ENCODE data around the gene ACSF3. TPM values are rescaled to one million over a fixed set of nuclear protein-coding genes. Genes with fewer than 3 reads are reported as not detected.
A peak's percentile ranks its signal among the peaks of the same experiment; 100 is the strongest.

Gene ACSF3
- total and polyA plus RNA-seq, 4 experiments from 2014 or later, result 30.4 to 71.2 (median 50.0) TPM

DNA sequence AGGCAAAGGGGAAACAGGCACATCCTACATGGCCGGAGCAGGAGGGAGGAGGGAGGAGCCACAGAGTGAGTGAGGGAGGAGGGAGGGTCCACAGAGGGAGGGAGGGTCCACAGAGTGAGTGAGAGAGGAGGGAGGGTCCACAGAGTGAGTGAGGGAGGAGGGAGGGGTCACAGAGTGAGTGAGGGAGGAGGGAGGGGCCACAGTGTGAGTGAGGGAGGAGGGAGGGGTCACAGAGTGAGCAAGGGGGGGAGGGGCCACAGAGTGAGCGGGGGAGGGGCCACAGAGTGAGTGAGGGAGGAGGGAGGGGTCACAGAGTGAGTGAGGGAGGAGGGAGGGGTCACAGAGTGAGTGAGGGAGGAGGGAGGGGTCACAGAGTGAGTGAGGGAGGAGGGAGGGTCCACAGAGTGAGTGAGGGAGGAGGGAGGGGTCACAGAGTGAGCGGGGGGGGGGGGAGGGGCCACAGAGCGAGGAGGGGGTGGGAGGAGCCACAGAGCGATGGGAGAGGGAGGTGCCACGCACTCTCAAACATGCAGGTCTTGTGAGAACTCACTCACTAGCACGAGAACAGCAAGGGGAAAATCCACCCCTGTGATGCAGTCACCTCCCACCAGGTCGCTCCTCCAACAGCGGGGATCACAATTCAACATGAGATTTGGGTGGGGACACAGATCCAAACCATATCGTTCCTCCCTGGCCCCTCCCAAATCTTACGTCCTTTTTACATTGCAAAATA, 53.6 kb downstream of the ACSF3 start:
- Histone ChIP-seq H3K4me3 (ENCODE audit: low read length in 2 of 2) (no peak overlapping the region), H3K4me1 (ENCODE audit: insufficient read depth, low read length) (no peaks in the 10 kb centered on the region), H3K27ac (ENCODE audit: low read depth, low read length) (no peak overlapping the region), H3K36me3 (ENCODE audit: insufficient read depth, low read length) (peaks cover 8% of the 10 kb centered on the region), H3K9me3 (ENCODE audit: control insufficient read depth in 1 of 2, low read length in 2 of 2) (no peaks in the 10 kb centered on the region), H3K27me3 (ENCODE audit: insufficient read depth, low read length) (no peaks in the 10 kb centered on the region)
- Mint-ChIP-seq H3K27me3 (no peaks in the 10 kb centered on the region), H3K27ac (peak overlapping the region in 3 of 7 donors; percentile 64 to 72 (median 66)), H3K36me3 (peaks cover 41 to 48% of the 10 kb centered on the region in 2 donors), H3K9me3 (peaks cover 0 to 8% (median 1%) of the 10 kb centered on the region in 8 donors), H3K4me3 (no peak overlapping the region), H3K4me1 (peaks cover 0 to 5% (median 2%) of the 10 kb centered on the region in 4 donors)
- CTCF ChIA-PET (ENCODE audit: partially characterized antibody), result no interaction called here
- POLR2A ChIA-PET (ENCODE audit: partially characterized antibody), result no interaction called here
- DNase-seq, result no peak
- intact Hi-C loops (cut with micrococcal nuclease), result no loop called here

DNA sequence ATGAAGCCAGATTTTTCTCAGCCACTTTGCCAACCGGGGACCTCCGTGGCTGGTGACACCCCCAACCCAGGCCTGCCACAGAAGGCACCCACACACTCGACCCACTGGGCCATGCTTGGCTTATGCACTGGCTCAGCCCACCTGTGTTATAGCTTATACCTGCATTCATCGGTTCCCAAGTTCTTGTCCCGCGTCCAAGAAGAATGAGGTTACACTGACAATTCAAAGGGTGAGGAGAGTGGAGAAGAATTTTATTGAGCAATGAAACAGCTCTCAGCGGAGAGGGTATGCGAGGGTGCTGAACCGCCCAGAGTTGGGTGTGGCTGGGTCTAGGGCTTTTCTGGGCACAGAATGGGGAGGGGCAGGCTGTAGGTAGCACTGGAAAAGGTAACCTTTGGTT, 55.7 kb downstream of the ACSF3 start:
- Mint-ChIP-seq H3K4me3 (no peak overlapping the region), H3K36me3 (peaks cover 37 to 44% of the 10 kb centered on the region in 2 donors), H3K27ac (peak overlapping the region in 6 of 7 donors; percentile 8 to 72 (median 34)), H3K4me1 (peaks cover 0 to 5% (median 2%) of the 10 kb centered on the region in 4 donors), H3K27me3 (no peaks in the 10 kb centered on the region), H3K9me3 (peaks cover 0 to 8% (median 1%) of the 10 kb centered on the region in 8 donors)
- CTCF ChIA-PET (ENCODE audit: partially characterized antibody), result no interaction called here
- intact Hi-C loops (cut with micrococcal nuclease), result no loop called here
- H3K4me1 ChIP-seq (ENCODE audit: insufficient read depth, low read length), result no peaks in the 10 kb centered on the region
- H3K27me3 ChIP-seq (ENCODE audit: insufficient read depth, low read length), result no peaks in the 10 kb centered on the region
- no peak for DNase-seq
- H3K27ac ChIP-seq (ENCODE audit: low read depth, low read length), result no peak overlapping the region
- H3K4me3 ChIP-seq (ENCODE audit: low read length in 2 of 2), result no peak overlapping the region
- peaks cover 8% of the 10 kb centered on the region for H3K36me3 ChIP-seq (ENCODE audit: insufficient read depth, low read length)
- H3K9me3 ChIP-seq (ENCODE audit: control insufficient read depth in 1 of 2, low read length in 2 of 2), result no peaks in the 10 kb centered on the region
- POLR2A ChIA-PET (ENCODE audit: partially characterized antibody), result no interaction called here

- Histone ChIP-seq H3K27me3 (ENCODE audit: insufficient read depth, low read length) (no peaks in the 10 kb centered on the region), H3K36me3 (ENCODE audit: insufficient read depth, low read length) (peaks cover 8% of the 10 kb centered on the region), H3K9me3 (ENCODE audit: control insufficient read depth in 1 of 2, low read length in 2 of 2) (no peaks in the 10 kb centered on the region), H3K27ac (ENCODE audit: low read depth, low read length) (no peak overlapping the region), H3K4me3 (ENCODE audit: low read length in 2 of 2) (no peak overlapping the region), H3K4me1 (ENCODE audit: insufficient read depth, low read length) (no peaks in the 10 kb centered on the region)
- peak overlapping the region in 3 of 7 donors; percentile 30 to 38 (median 38) for H3K27ac Mint-ChIP-seq
- no peak overlapping the region for H3K4me3 Mint-ChIP-seq
- ChIA-PET CTCF (ENCODE audit: partially characterized antibody) (no interaction called here), POLR2A (ENCODE audit: partially characterized antibody) (no interaction called here)
- DNase-seq, result no peak
- peaks cover 37 to 44% of the 10 kb centered on the region in 2 donors for H3K36me3 Mint-ChIP-seq
- peaks cover 0 to 8% (median 1%) of the 10 kb centered on the region in 8 donors for H3K9me3 Mint-ChIP-seq
- intact Hi-C loops (cut with micrococcal nuclease), result no loop called here
- peaks cover 0 to 7% (median 3%) of the 10 kb centered on the region in 4 donors for H3K4me1 Mint-ChIP-seq
- H3K27me3 Mint-ChIP-seq, result no peaks in the 10 kb centered on the region
These were observed 56.6 kb downstream of the ACSF3 start for GRCh38 chr16:89150090-89150835.

DNA sequence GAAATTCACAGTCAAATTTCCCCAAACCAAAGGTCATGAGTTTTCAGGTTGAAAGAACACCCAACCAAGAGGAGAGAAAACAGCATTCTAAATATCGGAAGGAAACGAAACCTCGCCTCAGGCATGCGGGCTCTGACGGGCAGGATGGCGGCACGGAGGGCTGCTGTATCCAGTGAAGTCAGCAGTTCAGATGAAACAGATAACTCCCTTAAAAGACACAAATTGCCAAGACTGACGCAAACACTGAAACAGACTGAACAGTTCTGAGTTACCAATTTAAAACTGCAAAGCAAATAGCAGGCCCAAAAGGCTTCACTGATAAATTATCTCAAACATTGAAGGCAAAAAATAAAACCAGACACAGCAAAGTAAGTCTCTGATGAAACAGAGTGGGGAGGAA, 57.3 kb downstream of the ACSF3 start:
- Histone ChIP-seq H3K27me3 (ENCODE audit: insufficient read depth, low read length) (no peaks in the 10 kb centered on the region), H3K27ac (ENCODE audit: low read depth, low read length) (no peak overlapping the region), H3K9me3 (ENCODE audit: control insufficient read depth in 1 of 2, low read length in 2 of 2) (no peaks in the 10 kb centered on the region), H3K36me3 (ENCODE audit: insufficient read depth, low read length) (peaks cover 8% of the 10 kb centered on the region), H3K4me3 (ENCODE audit: low read length in 2 of 2) (no peak overlapping the region), H3K4me1 (ENCODE audit: insufficient read depth, low read length) (no peaks in the 10 kb centered on the region)
- peaks cover 0 to 12% (median 3%) of the 10 kb centered on the region in 4 donors for H3K4me1 Mint-ChIP-seq
- ChIA-PET POLR2A (ENCODE audit: partially characterized antibody) (no interaction called here), CTCF (ENCODE audit: partially characterized antibody) (no interaction called here)
- peak overlapping the region in 3 of 7 donors; percentile 3 to 59 (median 38) for H3K27ac Mint-ChIP-seq
- H3K27me3 Mint-ChIP-seq, result no peaks in the 10 kb centered on the region
- H3K4me3 Mint-ChIP-seq, result no peak overlapping the region
- H3K36me3 Mint-ChIP-seq, result peaks cover 37 to 42% of the 10 kb centered on the region in 2 donors
- intact Hi-C loops (cut with micrococcal nuclease), result no loop called here
- peaks cover 0 to 8% (median 1%) of the 10 kb centered on the region in 8 donors for H3K9me3 Mint-ChIP-seq
- no peak for DNase-seq

GRCh38 chr16:89152831-89153700, 59.4 kb downstream of the ACSF3 start:
- ChIA-PET POLR2A (ENCODE audit: partially characterized antibody) (no interaction called here), CTCF (ENCODE audit: partially characterized antibody) (no interaction called here)
- Mint-ChIP-seq H3K27ac (peak overlapping the region in 3 of 7 donors; percentile 15 to 80 (median 35)), H3K27me3 (no peaks in the 10 kb centered on the region), H3K4me3 (no peak overlapping the region), H3K4me1 (peaks cover 0 to 17% (median 3%) of the 10 kb centered on the region in 4 donors), H3K36me3 (peaks cover 26 to 32% of the 10 kb centered on the region in 2 donors), H3K9me3 (peaks cover 0 to 8% (median 1%) of the 10 kb centered on the region in 8 donors)
- Histone ChIP-seq H3K36me3 (ENCODE audit: insufficient read depth, low read length) (no peaks in the 10 kb centered on the region), H3K4me3 (ENCODE audit: low read length in 2 of 2) (no peak overlapping the region), H3K27me3 (ENCODE audit: insufficient read depth, low read length) (no peaks in the 10 kb centered on the region), H3K4me1 (ENCODE audit: insufficient read depth, low read length) (no peaks in the 10 kb centered on the region), H3K27ac (ENCODE audit: low read depth, low read length) (no peak overlapping the region), H3K9me3 (ENCODE audit: control insufficient read depth in 1 of 2, low read length in 2 of 2) (no peaks in the 10 kb centered on the region)
- intact Hi-C loops (cut with micrococcal nuclease), result no loop called here
- no peak for DNase-seq

DNA sequence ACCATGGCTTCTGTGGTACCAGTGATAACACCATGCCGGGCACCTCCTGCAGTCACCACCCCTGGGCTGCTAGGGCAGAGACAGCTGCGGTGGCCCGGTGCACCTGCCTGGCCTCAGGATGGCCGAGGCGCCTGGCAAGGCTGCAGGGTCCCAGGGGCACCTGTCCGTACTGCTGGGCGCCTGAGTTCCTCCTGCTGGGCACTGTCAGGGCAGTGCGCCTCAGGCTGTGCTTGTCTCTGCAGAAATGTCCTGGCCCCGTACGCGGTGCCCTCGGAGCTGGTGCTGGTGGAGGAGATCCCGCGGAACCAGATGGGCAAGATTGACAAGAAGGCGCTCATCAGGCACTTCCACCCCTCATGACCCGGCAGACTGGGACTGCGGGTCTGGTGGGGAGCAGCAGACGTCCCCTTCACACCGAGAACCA, 60.2 kb downstream of the ACSF3 start:
- H3K9me3 ChIP-seq (ENCODE audit: control insufficient read depth in 1 of 2, low read length in 2 of 2), result no peaks in the 10 kb centered on the region
- H3K27ac ChIP-seq (ENCODE audit: low read depth, low read length), result no peak overlapping the region
- H3K36me3 Mint-ChIP-seq, result peaks cover 23 to 27% of the 10 kb centered on the region in 2 donors
- peaks cover 0 to 18% (median 3%) of the 10 kb centered on the region in 4 donors for H3K4me1 Mint-ChIP-seq
- peaks cover 0 to 7% (median 1%) of the 10 kb centered on the region in 8 donors for H3K9me3 Mint-ChIP-seq
- H3K36me3 ChIP-seq (ENCODE audit: insufficient read depth, low read length), result no peaks in the 10 kb centered on the region
- no peaks in the 10 kb centered on the region for H3K27me3 Mint-ChIP-seq
- H3K27me3 ChIP-seq (ENCODE audit: insufficient read depth, low read length), result no peaks in the 10 kb centered on the region
- H3K4me3 Mint-ChIP-seq, result no peak overlapping the region
- CTCF ChIA-PET (ENCODE audit: partially characterized antibody), result no interaction called here
- intact Hi-C loops (cut with micrococcal nuclease), result no loop called here
- H3K4me3 ChIP-seq (ENCODE audit: low read length in 2 of 2), result no peak overlapping the region
- POLR2A ChIA-PET (ENCODE audit: partially characterized antibody), result interaction anchor here (1.1 kb wide), 1 partner anchor 41 kb away, joined by 3 read pairs; no protein-coding TSS in a partner anchor
- no peak for DNase-seq
- no peaks in the 10 kb centered on the region for H3K4me1 ChIP-seq (ENCODE audit: insufficient read depth, low read length)
- H3K27ac Mint-ChIP-seq, result no peak overlapping the region

Measured in CD4-positive, alpha-beta memory T cell (primary cell).